Hematopoietic multipotent progenitor cell treated with erythropoietin and hydrocortisone succinate and interleukin-3 and kit ligand, for 15 days (in vitro differentiated cells): ENCODE measurements around the gene VPS13C.

Source experiments
- DNase-seq: peaks from one replicate; pipeline ENCODE4 v3.0.0-alpha.2; 2015; ENCODE audit warnings: low spot score

The VPS13C gene, protein sequence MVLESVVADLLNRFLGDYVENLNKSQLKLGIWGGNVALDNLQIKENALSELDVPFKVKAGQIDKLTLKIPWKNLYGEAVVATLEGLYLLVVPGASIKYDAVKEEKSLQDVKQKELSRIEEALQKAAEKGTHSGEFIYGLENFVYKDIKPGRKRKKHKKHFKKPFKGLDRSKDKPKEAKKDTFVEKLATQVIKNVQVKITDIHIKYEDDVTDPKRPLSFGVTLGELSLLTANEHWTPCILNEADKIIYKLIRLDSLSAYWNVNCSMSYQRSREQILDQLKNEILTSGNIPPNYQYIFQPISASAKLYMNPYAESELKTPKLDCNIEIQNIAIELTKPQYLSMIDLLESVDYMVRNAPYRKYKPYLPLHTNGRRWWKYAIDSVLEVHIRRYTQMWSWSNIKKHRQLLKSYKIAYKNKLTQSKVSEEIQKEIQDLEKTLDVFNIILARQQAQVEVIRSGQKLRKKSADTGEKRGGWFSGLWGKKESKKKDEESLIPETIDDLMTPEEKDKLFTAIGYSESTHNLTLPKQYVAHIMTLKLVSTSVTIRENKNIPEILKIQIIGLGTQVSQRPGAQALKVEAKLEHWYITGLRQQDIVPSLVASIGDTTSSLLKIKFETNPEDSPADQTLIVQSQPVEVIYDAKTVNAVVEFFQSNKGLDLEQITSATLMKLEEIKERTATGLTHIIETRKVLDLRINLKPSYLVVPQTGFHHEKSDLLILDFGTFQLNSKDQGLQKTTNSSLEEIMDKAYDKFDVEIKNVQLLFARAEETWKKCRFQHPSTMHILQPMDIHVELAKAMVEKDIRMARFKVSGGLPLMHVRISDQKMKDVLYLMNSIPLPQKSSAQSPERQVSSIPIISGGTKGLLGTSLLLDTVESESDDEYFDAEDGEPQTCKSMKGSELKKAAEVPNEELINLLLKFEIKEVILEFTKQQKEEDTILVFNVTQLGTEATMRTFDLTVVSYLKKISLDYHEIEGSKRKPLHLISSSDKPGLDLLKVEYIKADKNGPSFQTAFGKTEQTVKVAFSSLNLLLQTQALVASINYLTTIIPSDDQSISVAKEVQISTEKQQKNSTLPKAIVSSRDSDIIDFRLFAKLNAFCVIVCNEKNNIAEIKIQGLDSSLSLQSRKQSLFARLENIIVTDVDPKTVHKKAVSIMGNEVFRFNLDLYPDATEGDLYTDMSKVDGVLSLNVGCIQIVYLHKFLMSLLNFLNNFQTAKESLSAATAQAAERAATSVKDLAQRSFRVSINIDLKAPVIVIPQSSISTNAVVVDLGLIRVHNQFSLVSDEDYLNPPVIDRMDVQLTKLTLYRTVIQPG (N-terminal part only)

DNA sequence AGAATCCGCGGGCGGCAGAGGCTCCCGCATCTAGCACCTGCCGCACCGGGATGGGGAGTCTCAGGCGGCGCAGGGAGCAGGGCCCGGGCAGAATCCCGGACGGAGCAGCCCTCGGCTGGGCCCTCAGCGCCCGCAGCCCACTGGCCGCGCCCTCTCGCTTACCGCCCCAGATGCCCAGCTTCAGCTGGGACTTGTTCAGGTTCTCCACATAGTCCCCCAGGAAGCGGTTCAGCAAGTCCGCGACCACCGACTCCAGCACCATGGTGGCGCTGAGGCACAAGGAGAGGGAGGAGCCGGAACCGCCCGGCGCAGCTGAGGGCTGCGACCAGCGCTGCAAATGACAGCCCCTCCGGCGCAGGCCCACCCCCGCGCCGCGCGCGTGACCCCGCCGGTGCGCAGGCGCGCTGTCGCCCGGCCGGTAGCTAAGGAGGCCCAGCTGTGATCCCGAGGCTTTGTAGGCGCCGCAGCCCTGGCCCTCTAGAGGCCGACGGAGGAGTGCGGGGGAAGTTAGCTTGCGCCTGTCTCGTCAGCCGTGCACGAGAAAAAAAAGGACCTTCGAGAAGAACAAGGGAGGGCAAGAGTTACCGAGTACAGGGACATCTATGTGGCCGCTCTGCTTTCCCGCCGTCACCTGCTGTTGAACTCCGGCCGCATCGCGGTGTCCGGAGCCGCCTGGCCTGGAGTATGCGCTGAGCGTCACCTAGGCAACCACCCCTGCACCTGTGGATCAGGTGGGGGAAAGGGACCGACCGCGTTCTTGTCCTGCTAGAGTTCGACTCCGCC, at the start of gene VPS13C:
Gene VPS13C (minus strand): TSS at position 335 of the 783 bp plus-strand sequence. CDS start 73 bp downstream, at position 262.
- DNase-seq = peak; percentile 85

DNA sequence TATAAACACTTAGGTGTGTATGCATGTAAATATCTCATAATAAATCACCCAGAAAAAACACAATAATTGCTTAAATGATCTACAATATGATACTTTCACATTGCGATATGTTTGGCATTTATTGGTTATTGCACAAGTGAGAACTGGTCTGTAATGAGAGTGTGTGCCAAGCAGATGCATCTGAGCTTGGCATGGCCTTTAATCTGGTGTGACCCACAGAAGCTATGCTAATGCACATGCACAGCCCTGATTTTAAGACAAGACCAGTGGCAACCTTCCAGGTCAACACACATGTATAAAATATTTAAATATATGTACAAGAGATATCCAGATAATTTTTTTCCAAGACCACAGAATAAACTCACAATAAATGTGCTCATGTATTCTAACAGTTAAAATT, 49.2 kb upstream of the VPS13C start:
- DNase-seq = no peak

DNA sequence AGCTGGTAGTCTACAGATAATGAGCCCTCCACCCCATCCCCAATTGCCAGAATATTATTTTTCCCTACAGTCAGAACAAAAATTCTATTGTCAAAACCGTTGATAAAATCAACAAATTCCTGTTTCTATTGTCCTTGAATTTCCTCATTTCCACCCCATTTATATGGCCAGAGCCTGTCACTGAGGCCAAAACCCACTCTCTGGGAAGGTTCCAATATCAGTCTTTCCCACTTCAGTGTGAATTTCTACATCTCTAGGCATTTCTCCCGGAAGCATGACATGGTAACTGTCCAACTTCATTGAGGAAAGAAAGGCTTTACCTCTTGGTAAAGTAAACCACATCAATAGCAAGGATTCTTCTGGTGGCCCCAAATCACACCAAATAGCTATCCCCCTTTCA, 48.2 kb upstream of the VPS13C start:
- no peak for DNase-seq

DNA sequence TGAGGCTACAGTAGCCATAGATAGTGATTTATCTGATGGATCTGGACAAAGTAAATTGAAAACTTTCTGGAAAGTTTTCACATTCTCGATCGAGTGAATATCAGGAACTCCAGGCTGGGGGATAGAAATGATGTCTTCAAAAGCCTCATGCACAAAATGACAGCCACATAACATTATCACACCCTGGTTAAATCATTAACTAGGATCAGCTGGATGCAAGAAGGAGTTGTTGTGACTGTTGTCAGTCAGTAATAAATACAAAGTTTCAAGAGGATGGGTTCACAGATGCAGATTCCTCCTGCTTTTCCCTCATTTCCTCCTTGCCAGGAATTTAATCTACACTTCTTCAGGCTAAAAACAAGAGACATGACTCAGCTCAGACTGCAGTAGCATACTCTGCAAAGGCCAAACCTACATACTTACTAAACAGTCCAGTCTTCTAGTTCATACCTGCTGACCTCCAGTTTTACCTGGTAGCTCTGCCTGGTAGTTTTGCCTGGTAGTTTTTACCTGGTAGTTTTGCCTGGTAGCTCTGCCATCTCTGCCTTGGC, 47.4 kb upstream of the VPS13C start:
- no peak for DNase-seq

DNA sequence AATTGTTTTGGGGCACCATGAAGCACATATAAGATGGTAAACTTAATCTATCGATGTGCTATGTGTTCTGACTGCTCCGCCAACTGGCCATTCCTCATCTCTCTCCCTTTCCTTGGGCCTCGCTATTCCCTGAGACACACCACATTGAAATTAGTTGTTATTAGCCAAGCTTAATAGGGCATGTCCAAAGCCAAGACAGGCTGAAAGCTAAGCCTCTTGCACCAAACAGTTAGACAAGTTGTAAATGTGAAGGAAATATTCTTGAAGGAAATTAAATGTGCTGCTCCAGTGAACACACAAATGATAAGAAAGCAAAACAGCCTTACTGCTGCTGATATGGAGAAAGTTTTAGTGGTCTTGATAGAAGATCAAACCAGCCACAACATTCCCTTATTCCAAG, 45.8 kb upstream of the VPS13C start:
- no peak for DNase-seq

DNA sequence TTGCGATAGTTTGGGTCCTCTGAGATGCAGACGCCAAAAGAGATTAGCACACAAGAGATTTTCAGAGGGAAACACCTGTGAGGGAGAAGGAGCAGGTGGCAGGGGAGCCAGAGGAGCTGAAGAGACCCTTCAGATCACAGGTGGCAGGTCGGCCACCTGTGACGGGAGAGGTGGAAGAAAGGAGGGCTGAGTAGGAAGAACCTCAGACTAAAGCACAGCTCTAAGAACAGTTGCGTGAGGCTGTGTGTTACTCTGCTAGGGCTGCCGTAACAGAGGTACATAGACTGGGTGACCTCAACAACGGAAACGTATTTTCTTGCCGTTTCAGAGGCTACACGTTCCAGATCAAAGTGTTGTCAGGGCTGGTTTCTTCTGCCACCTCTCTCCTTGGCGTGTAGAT, 45.0 kb upstream of the VPS13C start:
- DNase-seq = no peak

DNA sequence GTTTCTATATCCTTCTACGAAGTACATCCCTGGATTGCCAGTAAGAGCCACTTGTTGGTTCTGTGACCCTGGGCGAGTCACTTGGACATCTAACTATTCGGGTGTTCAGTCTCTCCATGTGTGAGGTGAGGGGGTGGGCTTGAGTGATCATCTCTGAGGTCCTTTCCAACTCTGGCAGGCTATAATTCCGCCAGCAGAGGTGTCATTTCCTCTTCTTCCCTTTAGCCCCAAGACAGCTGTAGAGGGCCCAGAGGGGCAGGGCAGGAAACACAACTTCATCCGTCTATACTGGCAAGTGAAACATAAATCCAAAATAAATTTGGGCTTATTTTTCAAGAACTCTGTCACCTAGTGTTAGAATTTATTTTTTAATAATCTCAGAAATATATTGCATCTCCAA, 44.6 kb upstream of the VPS13C start:
- no peak for DNase-seq

DNA sequence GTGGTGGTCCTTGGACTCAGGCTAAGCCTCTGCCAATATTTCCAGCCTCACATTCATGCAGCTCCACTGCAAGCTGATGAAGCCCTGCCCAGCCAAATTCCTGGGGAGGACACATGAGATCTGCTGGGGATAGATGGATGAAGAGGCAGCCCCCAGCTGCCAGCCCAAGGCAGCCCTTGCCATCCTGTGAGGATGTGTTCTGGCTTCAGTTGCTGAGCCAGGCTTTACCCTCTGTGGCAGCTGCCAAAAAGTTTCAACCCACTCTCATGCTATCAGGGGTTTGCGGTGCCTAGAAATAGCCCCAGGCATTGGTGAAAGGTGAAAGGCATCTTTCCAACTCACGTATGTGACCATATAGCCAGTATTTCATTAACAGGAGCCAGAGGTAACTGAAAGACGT, 44.2 kb upstream of the VPS13C start:
- DNase-seq = no peak

DNA sequence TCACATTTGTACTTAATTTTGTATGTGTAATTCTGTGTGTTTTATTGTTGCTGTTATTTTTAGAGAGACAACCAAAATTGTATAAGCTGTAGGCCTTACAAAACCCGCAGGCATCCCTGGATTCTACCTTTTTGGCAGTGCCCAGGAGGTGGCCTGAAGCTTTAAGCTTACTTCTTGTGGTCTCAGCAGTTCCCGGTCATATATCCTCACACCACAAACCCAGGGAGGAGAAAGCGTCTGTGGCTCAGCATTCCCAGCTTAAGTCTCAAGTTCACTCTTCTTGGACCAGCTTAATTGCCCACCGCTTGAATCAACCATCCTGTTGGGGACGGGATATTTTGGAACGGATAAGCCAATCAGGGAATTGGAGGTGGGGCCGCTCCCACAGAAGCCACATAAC, 43.2 kb upstream of the VPS13C start:
- no peak for DNase-seq

DNA sequence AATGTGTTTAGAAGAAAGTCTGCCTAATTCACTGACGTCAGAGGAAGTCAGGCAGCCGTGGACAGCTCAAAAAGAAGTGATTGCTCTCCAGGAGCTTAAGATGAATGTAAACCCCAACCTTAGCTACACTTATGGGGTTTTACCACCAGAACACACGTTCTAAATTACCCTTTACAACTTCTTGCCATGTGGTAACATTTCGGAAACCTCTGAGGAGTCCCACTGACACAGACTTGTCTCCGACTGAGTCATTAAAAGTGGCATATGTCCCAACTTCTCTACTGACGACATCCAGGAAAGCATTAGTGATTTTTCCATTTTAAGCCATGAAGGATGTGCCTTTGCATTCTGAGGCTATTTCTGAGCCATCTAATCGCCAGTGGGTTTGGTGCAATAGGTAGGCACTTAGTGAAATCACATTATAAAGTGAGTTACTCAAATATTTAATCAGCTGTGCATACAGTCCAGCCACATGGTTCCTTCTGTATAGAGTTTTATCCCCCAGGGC, 38.9 kb upstream of the VPS13C start:
- DNase-seq = no peak

DNA sequence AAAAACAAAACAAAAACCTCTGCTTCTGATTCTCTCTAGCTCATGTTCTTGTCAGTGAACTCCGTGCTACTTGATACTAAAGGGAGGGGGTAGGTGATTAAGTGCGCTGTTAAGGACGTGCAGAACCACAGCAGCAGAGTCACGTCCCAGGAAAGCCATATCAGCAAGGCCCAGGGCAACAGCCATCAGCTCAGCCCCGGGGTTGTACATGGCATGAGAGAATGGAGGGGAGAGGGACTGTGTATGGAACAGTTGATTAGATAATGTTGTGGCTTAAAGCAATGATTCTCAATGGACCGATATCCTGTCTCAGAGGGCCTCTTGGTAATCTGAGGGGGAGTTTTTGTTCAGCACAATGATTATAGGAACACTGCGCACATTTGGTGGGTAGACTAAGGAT, 34.1 kb upstream of the VPS13C start:
- no peak for DNase-seq

DNA sequence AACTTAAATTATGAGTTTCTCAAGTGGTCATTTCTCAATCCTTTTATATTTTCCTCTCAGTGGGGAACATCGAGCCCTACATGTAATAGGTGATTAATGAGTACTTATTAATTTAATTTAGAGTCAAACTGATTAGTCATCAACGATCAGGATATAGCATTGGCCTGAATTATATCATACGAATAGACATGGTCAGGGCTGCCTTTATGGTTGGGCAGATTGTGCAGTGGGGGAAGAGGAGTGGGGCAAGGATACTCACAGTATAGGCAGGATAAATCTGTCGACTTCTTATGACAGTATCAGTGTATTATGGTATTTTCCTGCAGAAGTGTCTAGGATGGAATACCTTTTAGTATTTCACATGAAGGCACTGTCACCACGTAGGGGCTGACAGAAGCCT, 33.6 kb upstream of the VPS13C start:
- no peak for DNase-seq

DNA sequence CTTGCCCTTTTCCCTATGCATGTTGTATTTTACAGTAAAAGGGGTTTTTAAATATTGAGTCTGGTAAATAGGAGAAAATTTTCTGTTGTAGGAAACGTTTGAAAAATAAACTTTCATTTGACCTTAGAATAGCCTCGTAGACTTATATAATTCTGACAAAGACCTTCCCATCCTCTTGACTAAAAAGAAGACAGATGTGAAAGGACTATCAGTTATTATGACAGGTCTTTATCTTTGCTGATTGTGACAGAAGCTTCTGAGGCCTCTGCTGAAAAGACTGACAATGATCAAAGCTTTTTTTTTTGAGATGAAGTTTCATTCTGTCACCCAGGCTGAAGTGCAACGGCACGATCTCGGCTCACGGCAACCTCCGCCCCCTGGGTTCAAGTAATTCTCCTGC, 30.7 kb upstream of the VPS13C start:
- no peak for DNase-seq

DNA sequence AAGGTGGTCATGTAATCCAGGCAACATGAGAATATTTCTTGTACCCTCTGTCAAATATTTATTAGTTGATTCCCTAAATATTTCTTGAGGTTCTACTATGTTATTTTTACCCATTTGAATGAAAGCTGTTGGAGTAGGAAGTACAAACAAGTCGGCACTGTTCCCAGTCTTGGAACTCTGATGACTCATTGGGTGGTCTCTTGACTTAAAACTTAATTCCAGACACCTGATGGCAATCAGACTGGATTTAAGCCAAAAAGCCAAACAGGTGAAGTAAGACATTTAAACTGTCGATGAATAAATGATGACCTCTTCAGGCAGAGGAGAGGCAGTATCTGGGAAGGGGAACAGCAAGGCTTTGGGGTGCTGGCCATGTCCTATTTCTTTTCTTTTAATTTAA, 29.4 kb upstream of the VPS13C start:
- no peak for DNase-seq

DNA sequence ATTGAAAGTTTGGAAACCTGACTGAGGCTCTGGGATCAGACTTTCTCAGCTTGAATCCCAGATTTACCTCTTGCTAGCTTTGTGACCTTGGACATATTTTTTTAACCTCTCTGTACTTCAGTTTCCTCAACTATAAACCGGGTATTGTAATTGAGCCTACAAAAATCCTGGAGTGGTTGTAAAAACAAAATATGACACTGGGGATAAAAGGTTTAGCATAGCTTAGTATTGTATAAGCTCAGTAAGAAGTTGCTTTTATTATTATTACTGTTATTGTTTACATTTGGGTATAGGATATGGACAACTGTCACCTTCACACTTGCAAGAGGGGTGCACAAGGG, 28.1 kb upstream of the VPS13C start:
- DNase-seq = no peak

DNA sequence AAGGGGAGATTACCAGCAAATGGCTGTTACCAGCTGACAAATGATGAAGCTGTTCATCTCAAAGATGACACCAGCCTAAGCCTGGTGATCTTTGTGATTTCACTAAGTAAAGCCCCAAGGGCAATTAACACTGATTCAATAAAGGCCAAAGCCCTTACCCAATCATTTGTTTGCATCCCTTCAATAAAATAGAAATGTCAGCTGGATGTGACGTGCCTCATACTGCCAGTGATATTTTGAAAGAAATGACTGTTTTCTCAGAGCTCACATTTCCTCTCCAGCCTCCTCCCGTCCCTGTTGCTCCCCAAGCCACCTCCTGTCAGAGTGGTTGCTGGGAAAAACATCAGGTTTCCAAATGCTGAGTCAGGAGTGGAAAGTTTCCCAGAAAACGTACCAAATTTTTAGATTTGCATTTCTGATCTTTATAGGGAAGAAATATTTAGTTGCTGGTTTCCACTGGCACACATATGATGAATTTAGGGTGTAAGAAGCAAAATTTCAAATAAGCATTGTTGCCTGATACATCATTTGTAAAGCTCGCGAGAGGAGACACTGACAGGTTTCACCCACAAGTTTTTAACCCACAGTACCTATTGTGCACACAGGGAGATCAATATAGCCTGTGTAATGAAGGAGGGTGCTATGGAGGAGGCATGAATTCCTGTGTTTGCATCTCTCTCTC, 27.6 kb upstream of the VPS13C start:
- DNase-seq = no peak

DNA sequence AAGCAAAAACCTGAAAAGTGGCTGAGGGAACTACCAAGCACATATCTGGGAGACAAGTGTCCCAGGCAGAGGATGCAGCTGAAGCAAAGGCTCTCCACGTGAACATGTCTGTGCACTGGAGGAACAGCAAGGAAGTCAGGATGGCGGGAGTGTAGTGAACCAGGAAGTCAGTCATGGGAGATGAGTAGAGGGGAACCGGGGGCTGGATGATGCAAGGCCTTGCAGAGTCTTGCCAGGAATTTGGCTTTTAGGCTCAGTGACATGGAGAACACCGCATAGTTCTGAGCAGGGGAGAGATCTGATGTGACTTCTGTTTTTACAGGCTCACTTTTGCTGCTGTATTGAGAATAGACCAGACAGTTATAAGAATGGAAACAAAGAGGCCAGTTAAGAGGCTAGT, 25.5 kb upstream of the VPS13C start:
- no peak for DNase-seq

DNA sequence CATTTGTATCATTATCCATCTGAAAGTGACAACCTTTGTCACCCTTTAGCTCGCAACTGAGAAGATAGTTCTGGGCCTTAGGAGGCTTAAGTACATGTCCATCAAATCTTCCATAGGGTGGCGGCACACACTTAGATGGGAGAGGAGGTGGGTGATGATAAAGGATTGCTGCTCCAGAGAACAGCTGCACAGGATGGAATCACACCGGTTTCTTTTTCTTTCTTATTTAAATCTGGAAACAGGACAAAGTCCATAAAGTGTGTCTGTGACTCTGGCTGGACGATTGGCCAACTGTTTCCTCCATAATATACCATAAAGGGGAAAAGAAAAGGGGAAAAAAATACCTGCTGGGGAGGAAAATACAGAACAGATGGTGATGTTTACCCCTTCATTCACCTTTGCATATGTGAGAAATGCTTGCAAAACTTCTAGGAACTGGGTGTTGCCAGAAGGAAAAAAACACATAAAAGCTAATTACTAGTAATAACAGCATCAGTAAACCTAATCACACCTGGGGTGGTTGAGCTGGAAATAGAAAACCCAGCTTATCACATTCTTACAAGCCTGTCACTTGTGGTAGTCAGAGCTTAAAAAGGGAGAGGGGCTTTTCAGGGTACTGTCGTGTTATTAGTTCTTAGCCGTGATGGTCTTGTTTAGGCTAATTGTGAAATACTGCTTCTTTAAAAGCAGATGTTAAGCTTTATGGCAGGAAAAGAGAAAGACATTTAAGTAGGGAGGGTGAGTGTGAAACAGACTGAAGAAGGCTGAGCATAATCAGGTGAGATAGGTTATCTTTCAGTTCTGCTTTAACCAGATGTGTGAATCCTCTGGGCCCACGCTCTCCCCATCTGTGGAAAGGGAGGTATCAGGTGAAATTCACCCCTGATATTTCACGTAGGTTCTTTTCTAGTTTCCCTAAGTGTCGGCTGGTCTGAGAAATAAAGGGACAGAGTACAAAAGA, 23.2 kb upstream of the VPS13C start:
- DNase-seq = no peak

DNA sequence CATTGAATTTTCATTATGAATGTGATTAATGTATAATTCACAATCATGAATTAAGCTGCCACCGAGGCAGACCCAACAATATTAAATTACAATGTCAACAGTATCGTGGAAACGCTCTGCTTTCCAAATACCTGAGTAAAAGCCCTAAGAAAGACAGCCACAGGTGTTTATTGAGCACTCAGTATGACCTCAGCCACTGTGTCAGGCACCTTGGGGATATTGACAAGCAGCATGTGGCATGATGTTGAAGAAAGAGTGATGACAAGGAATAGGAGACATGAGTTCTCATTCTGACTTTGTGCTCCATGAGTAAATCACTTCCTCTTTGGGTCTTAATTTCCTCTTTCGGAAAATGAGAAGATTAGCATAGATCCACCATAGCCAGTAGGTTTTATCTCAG, 19.3 kb upstream of the VPS13C start:
- no peak for DNase-seq
